ENCODE results near the gene MGST2.

GRCh38 chr4:139746431-139747171, 81.0 kb downstream of the MGST2 start:
- TF ChIP-seq CTCF (IDR thresholded peaks at IDR 0.05) (no peak), POLR2A (IDR thresholded peaks at IDR 0.05) (no peak), POLR2AphosphoS5 (IDR thresholded peaks at IDR 0.05) (no peak)

Data from prostate gland (tissue), 2 donors.